ENCODE measurements around the gene GPX1.
A peak's percentile ranks its signal among the peaks of the same experiment; 100 is the strongest.
"Not testable (repeated sequence)": the region's sequence is repeated elsewhere in the genome, so short reads cannot be mapped to it uniquely, and the experiment has no call there.

GPX1 gene

DNA sequence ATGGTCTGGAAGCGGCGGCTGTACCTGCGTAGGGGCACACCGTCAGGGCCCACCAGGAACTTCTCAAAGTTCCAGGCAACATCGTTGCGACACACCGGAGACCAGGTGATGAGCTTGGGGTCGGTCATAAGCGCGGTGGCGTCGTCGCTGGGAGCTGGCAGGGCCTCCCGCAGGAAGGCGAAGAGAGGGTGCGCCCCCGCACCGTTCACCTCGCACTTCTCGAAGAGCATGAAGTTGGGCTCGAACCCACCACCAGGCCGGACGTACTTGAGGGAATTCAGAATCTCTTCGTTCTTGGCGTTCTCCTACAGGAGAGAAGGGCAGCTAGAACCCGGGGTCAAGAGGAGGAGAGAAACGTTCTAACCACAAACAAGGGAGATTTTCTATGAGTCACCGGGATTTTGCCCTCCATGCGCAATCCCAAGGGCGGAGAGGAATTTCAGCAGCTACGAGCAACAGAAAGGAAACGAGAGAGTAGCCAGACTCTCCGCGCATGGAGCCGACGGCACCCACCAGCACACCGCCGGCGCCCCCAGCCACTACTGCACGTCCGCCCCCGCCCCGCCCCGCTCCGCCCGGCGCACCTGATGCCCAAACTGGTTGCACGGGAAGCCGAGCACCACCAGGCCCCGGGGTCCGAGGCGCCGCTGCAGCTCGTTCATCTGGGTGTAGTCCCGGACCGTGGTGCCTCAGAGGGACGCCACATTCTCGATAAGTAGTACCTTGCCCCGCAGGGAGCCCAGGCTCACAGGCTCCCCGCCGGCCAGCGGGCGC is 523 bp downstream of the GPX1 start:
- not testable (repeated sequence) for DNase-seq

GRCh38 chr3:49357095-49357442 is 1.1 kb downstream of the GPX1 start:
- DNase-seq: not testable (repeated sequence)

GRCh38 chr3:49352890-49353421 is 5.2 kb downstream of the GPX1 start:
- no peak for DNase-seq

DNA sequence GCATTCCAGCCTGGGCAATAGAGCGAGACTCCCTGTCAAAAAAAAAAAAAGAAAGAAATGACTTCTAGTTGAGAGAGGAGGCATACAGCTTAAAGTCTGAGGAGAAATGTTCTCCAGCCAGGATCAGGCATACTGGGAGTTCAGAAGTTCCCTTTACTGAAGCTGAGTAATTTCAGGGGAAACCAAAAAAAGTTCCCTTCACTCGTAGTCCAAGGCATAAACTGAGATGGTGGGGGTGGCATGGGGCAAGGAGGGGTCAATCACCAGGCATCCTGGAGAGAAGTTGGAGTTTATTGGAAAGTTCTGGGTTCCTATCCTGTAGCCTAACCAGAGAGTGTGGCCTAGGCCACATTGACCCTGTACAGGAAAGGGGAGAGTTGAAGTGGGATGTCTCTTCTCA is 5.9 kb downstream of the GPX1 start:
- no peak for DNase-seq

GRCh38 chr3:49351521-49352011 is 6.6 kb downstream of the GPX1 start:
- no peak for DNase-seq

GRCh38 chr3:49349348-49350114 is 8.6 kb downstream of the GPX1 start:
- DNase-seq: no peak

- not testable (repeated sequence) for DNase-seq
Measured at GRCh38 chr3:49348361-49348760, 9.8 kb downstream of the GPX1 start.

DNA sequence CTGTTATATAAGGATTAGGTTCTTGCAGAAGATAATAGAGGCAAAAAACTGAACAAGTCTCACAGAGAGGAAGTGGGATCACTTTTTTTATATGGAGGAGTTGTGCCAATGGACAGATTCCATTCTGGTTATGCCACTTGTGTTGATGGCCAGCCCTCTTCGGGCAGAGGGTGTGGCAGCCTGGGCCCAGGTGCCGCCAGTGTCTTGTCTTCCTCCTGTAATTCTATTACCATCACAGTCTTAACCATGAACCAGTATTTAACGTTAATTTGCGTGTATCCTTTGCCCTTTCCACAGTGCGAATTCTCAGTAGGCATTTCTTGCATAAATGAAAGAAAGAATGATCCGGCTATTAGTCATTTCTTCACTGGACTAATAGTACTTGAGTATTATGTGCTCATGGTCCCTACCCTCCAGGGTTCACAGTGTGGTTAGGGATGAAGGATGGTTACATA is 11.3 kb downstream of the GPX1 start:
- DNase-seq: no peak

DNA sequence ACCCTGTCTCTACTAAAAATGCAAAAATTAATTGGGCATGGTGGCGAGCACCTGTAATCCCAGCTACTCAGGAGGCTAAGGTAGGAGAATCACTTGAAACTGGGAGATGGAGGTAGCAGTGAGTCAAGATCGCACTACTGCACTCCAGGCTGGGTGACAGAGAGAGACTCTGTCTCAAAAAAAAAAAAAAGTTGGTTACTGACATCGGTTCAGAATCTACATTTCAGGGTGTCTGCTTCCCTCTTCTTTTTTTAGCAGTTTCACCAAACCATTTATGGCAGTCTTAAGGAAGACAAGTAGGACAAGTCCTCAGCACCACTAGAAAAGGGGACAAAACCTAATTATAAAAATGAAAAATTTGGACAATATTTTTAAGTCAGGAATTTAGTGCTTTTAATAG is 15.0 kb downstream of the GPX1 start:
- DNase-seq: no peak

DNA sequence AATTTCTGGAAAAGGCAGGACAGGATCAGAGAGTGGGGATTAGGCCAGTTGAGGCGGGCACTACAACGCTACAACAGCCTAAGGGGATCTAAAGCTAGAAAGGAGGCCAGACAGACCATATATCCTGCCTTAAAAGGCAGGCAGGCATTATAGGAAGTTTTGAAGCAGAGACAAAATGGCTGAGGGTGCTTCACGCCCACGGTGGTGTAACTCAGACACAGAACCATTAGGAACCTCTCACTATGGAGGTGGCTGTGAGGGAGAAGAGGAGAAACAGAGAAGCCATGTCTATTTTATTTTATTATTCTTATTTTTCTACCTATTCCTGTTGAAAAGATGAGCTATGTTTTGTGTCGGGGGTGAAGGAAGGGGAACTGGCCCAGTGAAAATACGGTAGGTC is 16.2 kb downstream of the GPX1 start:
- no peak for DNase-seq

- DNase-seq: peak; percentile 81 to 92
Measured at GRCh38 chr3:49339941-49340800, 18.0 kb downstream of the GPX1 start, which contains the start of gene USP4. TSS of gene USP4 (minus strand) at chr3:49340053. CDS start at chr3:49340024, 29 bp downstream.

GRCh38 chr3:49339581-49339940 is 18.6 kb downstream of the GPX1 start:
- peak in 1 of 2 experiments; percentile 54 for DNase-seq

DNA sequence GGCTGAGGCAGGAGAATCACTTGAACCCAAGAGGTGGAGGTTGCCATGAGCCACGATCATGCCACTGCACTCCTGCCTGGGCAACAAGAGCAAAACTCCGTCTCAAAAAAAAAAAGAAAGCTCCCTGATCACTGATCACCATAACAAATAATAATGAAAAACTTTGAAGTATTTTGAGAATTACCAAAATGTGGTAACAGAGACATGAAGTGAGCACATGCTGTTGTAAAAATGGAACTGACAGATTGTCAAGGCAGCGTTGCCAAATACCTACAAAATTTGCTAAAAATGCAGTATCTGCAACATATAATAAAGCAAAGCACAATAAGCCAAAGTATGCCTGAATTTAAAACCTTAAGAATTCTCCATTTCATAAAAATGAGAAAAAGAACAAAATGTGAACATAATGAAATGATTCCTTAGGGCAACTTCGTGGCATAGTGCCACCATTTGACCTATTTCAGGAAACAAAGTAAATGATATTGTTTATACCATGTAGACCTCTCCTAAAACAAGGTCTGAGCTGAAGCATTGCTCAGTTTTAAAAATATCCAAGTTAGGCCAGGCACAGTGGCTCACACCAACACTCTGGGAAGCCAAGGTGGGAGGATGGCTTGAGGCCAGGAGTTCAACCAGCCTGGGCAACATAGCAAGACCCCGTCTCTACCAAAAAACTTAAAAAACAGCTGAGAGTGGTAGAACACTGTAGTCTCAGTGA is 24.1 kb downstream of the GPX1 start:
- no peak for DNase-seq

DNA sequence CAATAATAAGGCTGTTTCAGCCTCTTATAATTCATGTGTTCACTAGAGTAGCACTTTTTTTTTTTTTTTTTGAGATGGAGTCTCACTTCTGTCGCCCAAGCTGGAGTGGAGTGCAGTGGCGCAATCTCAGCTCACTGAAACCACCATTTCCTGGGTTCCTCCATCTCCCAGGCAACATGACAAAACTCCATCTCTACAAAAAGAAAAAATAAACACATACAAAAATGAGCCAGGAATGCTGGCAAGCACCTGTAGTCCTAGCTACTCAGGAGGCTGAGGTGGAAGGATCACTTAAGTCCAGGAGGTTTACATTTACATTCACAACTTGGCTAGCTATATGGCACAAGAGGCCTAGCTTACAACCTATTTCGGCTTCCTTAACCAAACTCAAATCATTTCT is 25.1 kb downstream of the GPX1 start:
- no peak for DNase-seq

DNA sequence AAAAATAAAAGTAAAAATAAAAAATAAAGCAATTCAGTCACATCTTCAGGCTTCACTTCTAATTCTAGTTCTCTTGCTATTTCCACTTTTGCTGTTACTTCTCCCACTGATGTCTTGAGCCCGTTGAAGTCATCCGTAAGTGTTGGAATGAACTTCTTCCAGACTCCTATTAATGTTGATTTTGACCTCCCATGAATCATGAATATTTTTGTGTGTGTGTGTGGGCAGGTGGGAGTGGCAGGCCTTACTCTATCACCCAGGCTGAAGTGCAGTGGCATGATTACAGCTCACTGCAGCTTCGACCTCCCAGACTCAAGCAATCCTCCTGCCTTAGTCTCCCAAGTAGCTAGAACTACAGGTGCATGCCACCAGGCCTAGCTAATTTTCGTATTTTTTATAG is 29.0 kb downstream of the GPX1 start:
- no peak for DNase-seq

GRCh38 chr3:49328350-49328749 is 29.8 kb downstream of the GPX1 start:
- not testable (repeated sequence) for DNase-seq

DNA sequence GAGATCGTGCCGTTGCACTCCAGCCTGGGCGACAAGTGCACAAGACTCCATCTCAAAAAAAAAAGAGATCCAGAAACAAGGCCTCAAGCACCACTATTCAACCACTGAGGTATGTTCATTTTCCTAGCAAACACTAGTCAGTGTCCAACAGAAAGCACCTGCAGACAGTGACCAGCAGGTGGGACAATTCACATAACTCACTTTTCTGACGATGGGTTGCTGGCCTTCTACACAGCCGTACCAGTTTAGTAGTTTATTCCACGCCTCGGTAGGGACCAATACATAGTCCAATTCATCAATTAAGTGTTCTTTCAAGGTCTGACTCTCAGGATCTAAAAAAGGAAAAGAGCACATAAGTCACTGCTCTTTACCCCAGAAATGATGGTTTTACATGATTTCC is 30.7 kb downstream of the GPX1 start:
- no peak for DNase-seq

GRCh38 chr3:49324768-49325167 is 33.4 kb downstream of the GPX1 start:
- DNase-seq: no peak

DNA sequence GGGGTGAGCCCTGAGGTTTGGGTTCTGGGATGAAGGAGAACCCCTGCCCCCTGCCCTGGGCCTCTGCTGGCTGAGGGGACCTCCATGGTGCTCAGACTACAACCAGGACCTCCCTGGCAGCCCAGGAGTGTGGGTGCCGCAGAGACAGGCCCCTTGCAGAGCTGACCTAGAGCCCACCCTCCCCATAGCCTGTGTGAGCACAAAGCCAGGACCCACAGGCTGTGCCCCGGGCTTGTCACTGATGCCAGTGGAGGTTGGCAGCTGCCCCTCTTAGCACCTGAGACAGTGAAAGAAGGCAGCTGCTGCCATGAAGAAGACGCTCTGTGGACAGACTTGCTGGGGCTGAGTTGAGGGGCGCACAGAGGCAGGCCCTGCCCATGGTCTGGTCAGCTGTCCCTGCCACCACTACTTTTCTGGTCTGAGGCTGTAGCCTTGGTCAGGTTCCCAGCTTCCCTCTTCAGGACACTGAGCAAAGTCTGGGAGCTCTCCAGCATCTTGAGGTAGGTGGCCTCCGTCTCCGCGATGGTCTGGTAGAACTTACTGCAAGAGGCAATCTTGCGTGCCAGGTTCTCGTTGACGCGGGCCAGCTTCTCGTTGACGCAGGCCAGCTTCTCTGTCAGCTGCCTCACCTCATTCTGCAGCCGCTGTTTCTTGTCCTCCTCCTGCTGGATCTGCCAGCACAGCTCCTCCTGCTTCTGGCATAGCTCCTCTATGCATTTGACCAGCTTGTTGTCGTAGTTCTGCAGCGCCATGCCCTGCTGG is 41.3 kb downstream of the GPX1 start:
- no peak for DNase-seq

DNA sequence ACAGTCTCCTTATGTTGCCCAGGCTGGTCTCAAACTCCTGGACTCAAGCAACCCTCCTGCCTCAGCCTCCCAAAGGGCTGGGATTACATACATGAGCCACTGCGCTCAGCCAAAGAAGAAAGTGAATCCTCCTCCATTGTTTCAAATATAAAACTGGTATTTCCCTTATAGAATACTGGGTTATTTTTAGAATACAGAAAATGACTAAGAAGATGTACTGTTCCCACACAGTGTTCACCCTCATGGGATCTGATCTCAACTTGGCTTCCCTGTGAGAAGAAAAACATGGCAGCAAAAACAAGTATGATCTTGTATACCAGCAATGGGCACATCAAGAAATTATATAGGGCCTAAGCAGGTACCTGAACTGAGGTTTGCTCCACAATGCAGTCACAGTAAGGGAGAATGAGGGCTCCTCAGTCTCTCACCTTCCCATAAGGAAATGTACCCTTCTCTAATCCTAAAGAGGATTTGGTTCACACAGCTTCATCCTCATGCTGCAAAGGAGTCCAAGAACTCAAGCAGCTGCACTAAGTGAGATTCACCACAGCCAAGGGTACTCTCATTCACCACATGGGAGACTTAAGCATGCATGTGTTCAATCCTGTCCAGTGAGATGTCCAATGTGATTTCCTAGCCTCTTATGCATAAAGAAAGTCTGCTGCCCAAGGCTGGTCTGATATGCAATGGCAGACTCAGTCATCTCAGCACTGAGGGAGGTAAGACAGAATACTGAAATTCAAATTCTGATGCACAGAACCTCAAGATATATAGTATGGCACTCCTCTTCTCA is 44.1 kb downstream of the GPX1 start:
- no peak for DNase-seq

DNA sequence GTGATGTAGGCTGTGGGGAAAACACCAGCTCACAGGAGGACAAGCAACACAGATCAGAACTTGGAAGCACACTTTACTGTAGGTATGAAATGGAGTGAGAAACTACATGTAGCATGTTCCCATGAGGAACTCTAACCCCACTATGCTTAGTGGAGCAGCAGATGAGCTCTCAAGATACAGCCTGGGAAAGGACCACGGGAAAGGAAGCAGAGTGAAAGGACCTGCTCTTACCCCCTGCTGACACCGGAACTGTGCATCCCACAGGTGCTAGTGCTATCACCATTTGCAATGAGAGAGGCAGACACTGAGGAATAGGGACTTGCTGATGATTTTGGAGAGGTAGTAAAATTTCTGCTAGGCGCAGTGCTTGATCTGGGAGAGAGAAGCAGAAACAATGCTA is 46.9 kb downstream of the GPX1 start:
- no peak for DNase-seq
